HG02840 (cell line): ENCODE data around the gene SLC35B4.
A peak's percentile ranks its signal among the peaks of the same experiment; 100 is the strongest.
"Not testable (repeated sequence)": the region's sequence is repeated elsewhere in the genome, so short reads cannot be mapped to it uniquely, and the experiment has no call there.

Source experiments
- ATAC-seq: cut with Tn5 transposase; IDR thresholded peaks from one replicate; pipeline ENCODE4 v1.9.1; 2021; ENCODE audit warnings: mild to moderate bottlenecking, moderate library complexity, moderate number of reproducible peaks; ENCODE audit not compliant: unreplicated experiment, low FRiP score

The SLC35B4 gene

DNA sequence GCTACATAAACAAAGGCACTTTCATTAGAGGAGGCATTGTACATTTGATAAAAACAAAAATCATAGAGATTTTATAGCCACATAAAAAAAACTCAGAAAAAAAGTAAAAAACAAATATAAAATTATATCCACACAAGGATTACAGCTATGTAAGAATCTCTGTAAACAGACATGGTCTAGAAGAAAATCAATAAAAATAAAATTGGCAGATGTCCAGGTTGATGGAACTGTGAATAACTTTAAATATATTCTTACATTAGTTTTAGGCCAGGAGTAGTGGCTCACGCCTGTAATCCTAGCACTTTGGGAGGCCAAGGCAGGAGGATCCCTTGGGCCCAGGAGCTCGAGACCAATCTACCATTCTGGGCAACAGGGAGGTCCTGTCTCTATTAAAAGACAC lies 19.2 kb downstream of the SLC35B4 start:
- no peak for ATAC-seq

DNA sequence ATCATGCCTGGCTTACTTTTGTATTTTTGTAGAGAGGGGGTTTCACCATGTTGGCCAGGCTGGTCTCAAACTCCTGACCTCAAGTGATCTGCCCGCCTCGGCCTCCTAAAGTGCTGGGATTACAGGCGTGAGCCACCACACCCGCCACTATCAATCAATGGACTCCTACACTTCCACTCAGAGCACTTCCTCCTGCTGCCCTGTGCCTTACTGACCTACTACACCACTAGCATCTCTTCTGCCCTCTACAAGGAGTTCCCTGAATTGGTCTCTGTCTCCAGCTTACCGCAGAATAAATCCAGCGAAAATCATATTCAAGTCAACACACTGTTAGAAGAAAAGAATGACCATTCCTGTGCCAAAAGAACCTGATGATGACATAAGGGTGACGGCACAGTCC lies 20.7 kb downstream of the SLC35B4 start:
- not testable (repeated sequence) for ATAC-seq

DNA sequence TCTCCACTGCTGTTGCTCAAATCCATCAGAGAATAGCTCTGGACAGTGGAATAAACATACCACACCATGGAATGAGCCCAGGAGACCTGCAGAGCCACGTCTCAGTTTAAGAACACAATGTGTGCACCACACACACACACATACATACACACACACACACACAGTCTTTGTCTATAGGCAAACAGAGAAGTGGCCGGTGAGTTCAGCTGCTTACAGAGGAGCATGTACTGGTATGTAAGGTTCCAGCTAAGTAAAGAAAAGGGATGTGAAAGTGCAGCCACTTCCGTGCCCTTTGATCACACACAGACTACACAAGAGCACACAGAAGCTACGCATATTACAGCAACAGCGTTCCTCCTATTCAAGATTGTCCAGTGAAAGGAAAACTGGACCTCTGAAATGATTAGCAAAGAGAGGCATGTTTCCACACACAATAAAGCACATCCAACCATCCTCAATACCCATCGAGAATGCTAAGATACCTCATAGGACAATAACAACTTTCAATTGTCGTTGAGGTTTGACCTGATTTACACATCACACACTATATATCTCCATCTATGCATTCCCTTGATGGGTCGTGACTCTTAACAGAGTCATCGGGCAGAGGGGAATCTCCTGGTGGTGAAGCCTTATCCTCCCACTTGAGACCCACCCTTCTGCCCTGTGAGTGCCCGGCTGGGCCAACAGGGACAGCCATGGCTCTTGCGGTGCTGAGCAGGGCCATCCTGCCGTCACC lies 23.6 kb downstream of the SLC35B4 start:
- ATAC-seq: peak; percentile 100

DNA sequence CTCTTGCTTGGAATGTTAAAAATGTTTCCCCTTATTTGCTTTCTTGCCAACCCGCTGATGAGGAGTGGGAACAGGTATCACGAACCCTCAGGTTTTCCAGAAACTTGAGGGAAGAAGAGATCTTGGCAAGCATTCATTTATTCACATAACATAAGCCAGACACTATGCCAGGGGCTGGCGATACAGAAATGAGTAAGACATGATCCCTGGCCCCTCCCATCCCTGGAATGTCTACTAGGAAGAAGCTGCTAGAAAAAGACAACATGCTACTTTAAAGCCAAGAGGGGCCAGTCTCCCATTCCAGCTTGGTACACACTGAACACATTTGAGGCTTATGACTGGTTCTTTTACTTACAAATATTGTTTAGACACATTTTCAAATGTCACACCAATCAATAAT lies 26.4 kb downstream of the SLC35B4 start:
- no peak for ATAC-seq

GRCh38 chr7:134289841-134290240 lies 26.9 kb downstream of the SLC35B4 start:
- ATAC-seq: no peak

DNA sequence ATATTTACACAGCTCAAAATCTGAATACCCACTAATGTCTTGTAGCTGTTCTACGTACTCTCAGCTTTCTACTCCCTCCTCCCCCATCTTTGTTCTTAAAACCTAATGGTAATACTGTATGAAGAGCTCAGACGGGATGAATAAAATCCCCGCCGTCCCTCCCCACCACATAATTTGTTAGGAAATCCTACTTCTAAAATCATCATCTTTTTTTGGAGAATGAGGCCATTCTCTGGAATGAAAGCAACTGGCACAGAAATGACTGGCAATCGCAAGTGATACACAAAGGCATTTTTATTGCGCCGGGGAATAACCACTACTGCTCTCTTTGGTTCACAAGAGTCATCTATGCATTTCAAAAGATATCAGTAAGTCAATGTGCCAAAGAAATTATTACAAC lies 27.3 kb downstream of the SLC35B4 start:
- no peak for ATAC-seq

GRCh38 chr7:134287916-134288659 lies 28.6 kb downstream of the SLC35B4 start:
- ATAC-seq: no peak

DNA sequence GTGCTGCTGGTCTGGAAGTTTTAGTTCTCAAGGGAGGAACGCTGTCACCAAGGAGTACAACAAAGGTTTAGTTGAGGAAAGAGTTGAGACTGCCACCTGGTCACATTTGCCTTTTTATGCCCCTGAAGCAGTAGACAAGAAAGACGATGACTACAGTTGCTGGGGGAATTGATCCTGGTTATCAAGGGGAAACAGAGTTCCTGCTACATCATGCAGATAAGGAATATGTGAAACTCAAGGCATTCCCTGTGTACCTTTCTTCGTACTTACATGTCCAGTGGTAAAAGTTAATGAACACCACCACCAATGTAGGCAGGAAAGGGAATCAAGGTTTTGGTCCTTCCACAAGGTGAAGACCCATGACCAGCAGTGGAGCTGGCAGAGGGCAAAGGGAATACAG lies 31.8 kb downstream of the SLC35B4 start:
- ATAC-seq: no peak

DNA sequence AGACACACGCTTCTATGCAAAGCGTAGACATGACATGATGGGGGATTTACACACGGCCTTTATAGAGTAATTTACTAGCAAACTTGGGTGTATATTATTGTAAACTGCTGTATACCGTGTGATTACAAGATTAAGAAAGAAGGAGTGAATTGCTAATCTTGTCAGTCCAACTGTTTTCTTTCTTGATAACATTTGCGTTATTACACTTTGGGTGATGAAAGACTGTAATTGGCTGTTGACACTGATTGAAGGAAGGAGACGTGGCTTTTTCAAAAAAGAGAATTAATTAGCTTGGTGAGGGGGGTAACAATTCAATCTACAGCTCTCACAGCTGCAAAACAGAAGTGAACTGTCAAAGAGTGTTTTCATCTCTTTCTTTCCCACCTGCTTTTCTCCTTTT lies 32.7 kb downstream of the SLC35B4 start:
- no peak for ATAC-seq

- no peak for ATAC-seq
These were observed 36.2 kb downstream of the SLC35B4 start for GRCh38 chr7:134280508-134280907.

- no peak for ATAC-seq
These were observed 36.8 kb downstream of the SLC35B4 start for GRCh38 chr7:134279898-134280297.

- ATAC-seq: no peak
These were observed 37.4 kb downstream of the SLC35B4 start for GRCh38 chr7:134279336-134279735.

GRCh38 chr7:134278502-134279153 lies 38.1 kb downstream of the SLC35B4 start:
- ATAC-seq: no peak

DNA sequence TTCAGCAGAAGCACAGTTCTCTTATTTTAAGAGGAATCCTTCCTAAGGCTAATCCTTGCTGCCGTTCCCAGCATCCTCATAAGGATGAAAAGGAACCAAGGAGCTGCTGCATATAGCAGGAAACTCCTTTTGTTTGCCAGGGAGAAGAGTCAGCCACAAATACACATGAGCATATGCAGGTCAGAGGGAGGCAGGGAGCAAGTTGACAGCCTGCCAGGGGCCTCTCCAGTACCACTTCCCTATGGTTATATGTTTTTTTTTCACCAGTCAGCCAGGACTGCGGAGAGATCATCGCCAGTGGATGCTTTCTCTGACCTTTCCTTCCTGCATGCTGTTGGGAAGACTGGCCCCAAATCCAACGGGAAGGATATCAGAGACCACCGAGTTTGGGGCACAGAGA lies 39.8 kb downstream of the SLC35B4 start:
- ATAC-seq: no peak

GRCh38 chr7:134262322-134262721 lies 54.4 kb downstream of the SLC35B4 start:
- ATAC-seq: no peak

DNA sequence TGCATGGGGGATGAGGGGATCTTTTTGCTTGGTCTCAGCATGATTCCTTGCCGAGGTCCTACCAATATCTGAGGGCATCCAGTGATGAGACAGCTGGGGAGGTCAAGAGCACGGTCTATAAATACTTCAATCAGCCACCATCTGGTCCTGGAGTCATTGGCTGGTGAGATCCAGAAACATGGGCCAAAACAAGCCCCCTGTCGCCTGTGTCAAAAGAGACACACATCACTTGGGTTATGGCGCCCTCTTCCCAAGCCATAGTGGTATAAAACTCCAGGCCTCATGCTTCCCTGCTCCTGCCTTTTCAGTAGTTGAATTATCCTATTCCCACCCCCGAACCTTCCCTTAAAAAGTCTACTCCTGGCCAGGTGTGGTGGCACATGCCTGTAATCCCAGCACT lies 60.9 kb downstream of the SLC35B4 start:
- ATAC-seq: no peak

DNA sequence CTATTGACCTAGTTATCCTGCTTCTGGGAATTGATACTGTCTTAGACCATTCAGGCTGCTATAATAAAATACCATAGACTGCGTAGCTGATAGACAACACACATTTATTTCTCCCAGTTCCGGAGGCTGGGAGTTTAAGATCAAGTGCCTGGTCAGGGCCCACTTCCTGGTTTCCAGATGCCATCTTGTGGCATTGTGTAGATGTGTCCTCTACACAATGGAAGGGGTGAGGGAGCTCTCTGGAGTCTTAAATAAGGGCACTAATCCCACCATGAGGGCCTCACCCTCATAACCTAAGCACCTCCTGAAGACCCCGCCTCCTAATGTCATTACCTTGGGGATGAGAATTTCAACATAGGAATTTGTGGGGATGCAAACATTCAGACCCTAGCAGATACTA lies 62.4 kb downstream of the SLC35B4 start:
- no peak for ATAC-seq

GRCh38 chr7:134248196-134248595 lies 68.5 kb downstream of the SLC35B4 start:
- no peak for ATAC-seq

DNA sequence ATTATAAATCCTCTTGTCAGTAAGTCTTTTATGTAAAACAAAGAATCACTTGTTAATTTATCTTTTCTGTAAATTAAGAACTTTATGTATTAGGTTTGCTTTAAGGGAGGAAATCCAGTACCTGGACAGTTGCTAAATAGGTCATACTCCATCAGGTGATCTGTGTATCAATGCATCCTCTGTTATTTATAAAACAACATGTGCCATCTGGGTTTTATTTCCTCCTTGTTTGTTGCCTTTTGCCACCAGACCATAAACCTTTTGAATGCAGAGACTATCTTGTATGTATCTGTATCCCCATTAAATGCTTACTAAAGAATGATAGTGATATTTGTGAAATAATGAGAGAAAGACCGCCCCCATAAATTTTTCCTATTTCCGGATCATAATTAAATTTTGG lies 70.0 kb downstream of the SLC35B4 start:
- no peak for ATAC-seq

DNA sequence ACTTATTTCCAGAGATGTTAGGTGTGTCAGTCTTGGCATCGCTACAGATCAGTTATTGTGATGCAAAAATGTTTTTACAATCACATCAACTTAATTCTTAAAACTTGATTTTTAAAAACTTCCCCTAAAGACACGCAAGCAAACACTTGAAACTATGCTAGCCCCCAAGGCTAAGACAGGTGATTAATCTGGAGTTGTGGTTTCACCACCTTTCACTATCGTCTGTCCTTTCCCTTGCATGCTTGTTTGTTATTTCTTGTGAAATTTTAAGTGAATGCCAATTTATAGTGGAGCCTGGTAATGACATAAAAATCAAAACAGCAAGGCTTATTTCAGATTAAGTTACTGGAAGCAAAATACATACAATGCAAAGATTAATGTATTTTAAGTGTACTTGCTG lies 70.4 kb downstream of the SLC35B4 start:
- ATAC-seq: no peak

- ATAC-seq: no peak
These were observed 71.5 kb downstream of the SLC35B4 start for GRCh38 chr7:134245253-134245652.
